ENCODE data around the gene MBP. TPM values are rescaled to one million over a fixed set of nuclear protein-coding genes. Genes with fewer than 3 reads are reported as not detected.
"Not testable (repeated sequence)": the region's sequence is repeated elsewhere in the genome, so short reads cannot be mapped to it uniquely, and the experiment has no call there.

MBP gene
- total RNA-seq, 2 donors from 2014 or later, result 41.7 to 42.2 TPM

GRCh38 chr18:77021075-77021474 is 111.5 kb downstream of the MBP start:
- no peak for DNase-seq (ENCODE audit: low spot score)
- H3K4me3 ChIP-seq, result no peak overlapping the region
- H3K27me3 ChIP-seq (replicated peaks; ENCODE audit: insufficient read depth), result no peaks in the 10 kb centered on the region
- H3K9me3 ChIP-seq, result no peaks in the 10 kb centered on the region
- peaks cover 10% of the 10 kb centered on the region for H3K36me3 ChIP-seq
- no peak for ATAC-seq (ENCODE audit: insufficient number of reproducible peaks, low FRiP score, low read depth)
- H3K4me1 ChIP-seq (ENCODE audit: control insufficient read depth in 1 of 2, low read depth in 2 of 2), result no peaks in the 10 kb centered on the region
- TF ChIP-seq, protein P1, sequence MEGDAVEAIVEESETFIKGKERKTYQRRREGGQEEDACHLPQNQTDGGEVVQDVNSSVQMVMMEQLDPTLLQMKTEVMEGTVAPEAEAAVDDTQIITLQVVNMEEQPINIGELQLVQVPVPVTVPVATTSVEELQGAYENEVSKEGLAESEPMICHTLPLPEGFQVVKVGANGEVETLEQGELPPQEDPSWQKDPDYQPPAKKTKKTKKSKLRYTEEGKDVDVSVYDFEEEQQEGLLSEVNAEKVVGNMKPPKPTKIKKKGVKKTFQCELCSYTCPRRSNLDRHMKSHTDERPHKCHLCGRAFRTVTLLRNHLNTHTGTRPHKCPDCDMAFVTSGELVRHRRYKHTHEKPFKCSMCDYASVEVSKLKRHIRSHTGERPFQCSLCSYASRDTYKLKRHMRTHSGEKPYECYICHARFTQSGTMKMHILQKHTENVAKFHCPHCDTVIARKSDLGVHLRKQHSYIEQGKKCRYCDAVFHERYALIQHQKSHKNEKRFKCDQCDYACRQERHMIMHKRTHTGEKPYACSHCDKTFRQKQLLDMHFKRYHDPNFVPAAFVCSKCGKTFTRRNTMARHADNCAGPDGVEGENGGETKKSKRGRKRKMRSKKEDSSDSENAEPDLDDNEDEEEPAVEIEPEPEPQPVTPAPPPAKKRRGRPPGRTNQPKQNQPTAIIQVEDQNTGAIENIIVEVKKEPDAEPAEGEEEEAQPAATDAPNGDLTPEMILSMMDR (IDR thresholded peaks at IDR 0.05), result no peak
- H3K27ac ChIP-seq, result no peak overlapping the region

GRCh38 chr18:77020561-77020960 is 112.0 kb downstream of the MBP start:
- no peak overlapping the region for H3K27ac ChIP-seq
- ATAC-seq (ENCODE audit: insufficient number of reproducible peaks, low FRiP score, low read depth) (no peak), DNase-seq (ENCODE audit: low spot score) (no peak)
- H3K4me3 ChIP-seq, result no peak overlapping the region
- peaks cover 10% of the 10 kb centered on the region for H3K36me3 ChIP-seq
- no peaks in the 10 kb centered on the region for H3K9me3 ChIP-seq
- no peaks in the 10 kb centered on the region for H3K27me3 ChIP-seq (replicated peaks; ENCODE audit: insufficient read depth)
- TF ChIP-seq, protein P1 (IDR thresholded peaks at IDR 0.05), result no peak
- no peaks in the 10 kb centered on the region for H3K4me1 ChIP-seq (ENCODE audit: control insufficient read depth in 1 of 2, low read depth in 2 of 2)

DNA sequence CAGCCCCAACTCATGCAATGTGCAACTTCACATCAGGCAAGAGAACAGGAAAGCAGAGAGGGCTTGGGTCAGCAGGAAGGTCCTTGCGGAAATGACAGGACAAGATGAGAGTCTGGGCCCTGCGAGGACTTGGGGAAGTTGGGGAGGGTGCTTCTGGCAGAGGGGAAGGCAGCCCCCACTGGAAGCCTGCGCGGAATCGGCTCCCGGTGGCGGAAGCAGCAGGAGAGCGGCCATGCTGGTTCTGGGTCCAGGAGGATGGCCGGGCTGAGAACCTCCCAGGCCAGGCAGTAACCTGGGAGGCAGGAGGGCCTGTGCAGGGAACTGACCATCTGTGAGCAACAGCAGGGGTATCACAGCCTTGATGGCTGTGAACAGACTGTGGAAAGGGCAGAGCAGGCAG is 112.9 kb downstream of the MBP start:
- Histone ChIP-seq H3K4me1 (ENCODE audit: control insufficient read depth in 1 of 2, low read depth in 2 of 2) (peaks cover under 1% of the 10 kb centered on the region in 2 donors), H3K9me3 (no peaks in the 10 kb centered on the region), H3K27me3 (replicated peaks; ENCODE audit: insufficient read depth) (no peaks in the 10 kb centered on the region), H3K36me3 (peaks cover 4% of the 10 kb centered on the region), H3K27ac (no peak overlapping the region), H3K4me3 (no peak overlapping the region)
- TF ChIP-seq, protein P1 (IDR thresholded peaks at IDR 0.05), result no peak
- ATAC-seq (ENCODE audit: insufficient number of reproducible peaks, low FRiP score, low read depth), result no peak
- DNase-seq (ENCODE audit: low spot score), result no peak

DNA sequence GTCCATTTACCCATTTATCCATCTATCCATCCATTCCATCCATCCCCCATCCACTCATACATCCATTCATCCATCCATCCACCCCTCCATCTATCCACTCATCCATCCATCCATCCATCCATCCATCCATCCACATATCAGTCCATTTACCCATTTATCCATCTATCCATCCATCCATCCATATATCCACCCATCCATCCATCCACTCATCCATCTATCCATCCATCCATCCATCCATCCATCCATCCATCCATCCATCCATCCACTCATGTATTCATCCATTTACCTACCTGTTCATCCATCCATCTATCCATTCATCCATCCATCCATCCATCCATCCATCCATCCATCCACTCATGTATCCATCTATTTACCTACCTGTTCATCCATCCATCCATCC is 113.9 kb downstream of the MBP start:
- H3K27ac ChIP-seq; DNase-seq (ENCODE audit: low spot score); H3K4me3 ChIP-seq; H3K36me3 ChIP-seq; H3K27me3 ChIP-seq (replicated peaks; ENCODE audit: insufficient read depth); H3K9me3 ChIP-seq; ATAC-seq (ENCODE audit: insufficient number of reproducible peaks, low FRiP score, low read depth): not testable (repeated sequence)
- peaks cover 6 to 11% of the 10 kb centered on the region in 2 donors for H3K4me1 ChIP-seq (ENCODE audit: control insufficient read depth in 1 of 2, low read depth in 2 of 2)

- H3K36me3 ChIP-seq, result peaks cover 3% of the 10 kb centered on the region
- DNase-seq (ENCODE audit: low spot score) (no peak), ATAC-seq (ENCODE audit: insufficient number of reproducible peaks, low FRiP score, low read depth) (no peak)
- H3K27ac ChIP-seq, result no peak overlapping the region
- H3K27me3 ChIP-seq (replicated peaks; ENCODE audit: insufficient read depth), result no peaks in the 10 kb centered on the region
- peaks cover 6 to 15% of the 10 kb centered on the region in 2 donors for H3K4me1 ChIP-seq (ENCODE audit: control insufficient read depth in 1 of 2, low read depth in 2 of 2)
- TF ChIP-seq, protein P1 (IDR thresholded peaks at IDR 0.05), result no peak
- H3K4me3 ChIP-seq, result no peak overlapping the region
- no peaks in the 10 kb centered on the region for H3K9me3 ChIP-seq
Observed at GRCh38 chr18:77017355-77017754, 115.2 kb downstream of the MBP start.

- no peak overlapping the region for H3K4me3 ChIP-seq
- no peak for DNase-seq (ENCODE audit: low spot score)
- peaks cover 3% of the 10 kb centered on the region for H3K36me3 ChIP-seq
- TF ChIP-seq, protein P1 (IDR thresholded peaks at IDR 0.05), result no peak
- ATAC-seq (ENCODE audit: insufficient number of reproducible peaks, low FRiP score, low read depth), result no peak
- H3K4me1 ChIP-seq (ENCODE audit: control insufficient read depth in 1 of 2, low read depth in 2 of 2), result peaks cover 6 to 15% of the 10 kb centered on the region in 2 donors
- no peaks in the 10 kb centered on the region for H3K9me3 ChIP-seq
- no peaks in the 10 kb centered on the region for H3K27me3 ChIP-seq (replicated peaks; ENCODE audit: insufficient read depth)
- H3K27ac ChIP-seq, result no peak overlapping the region
Observed at GRCh38 chr18:77016936-77017335, 115.6 kb downstream of the MBP start.

Measured in thoracic aorta (tissue), 2 donors.